AG04450 (cell line): ENCODE measurements around the gene IGLL5. TPM values are rescaled to one million over a fixed set of nuclear protein-coding genes. Genes with fewer than 3 reads are reported as not detected.
"Not testable (repeated sequence)": the region's sequence is repeated elsewhere in the genome, so short reads cannot be mapped to it uniquely, and the experiment has no call there.

ENCODE experiments used
- CTCF ChIA-PET: fragments of 300-600, 350-600 bp; formaldehyde crosslinking; extraction: SDS; loops from one replicate; lab custom pipeline; 2022; ENCODE audit warnings: antibody characterized with exemption, inconsistent platforms; lab: Charles Lee
- POLR2A ChIA-PET: fragments of 350-600 bp; formaldehyde crosslinking; extraction: SDS; loops from one replicate; lab custom pipeline; 2021; ENCODE audit warnings: antibody characterized with exemption, inconsistent platforms; lab: Yijun Ruan, JAX
- DNase-seq: peaks from one replicate; pipeline ENCODE4 v3.0.0-alpha.2; 2011; ENCODE audit warnings: low read depth, low spot score
- H3K27ac ChIP-seq: one replicate; pipeline ENCODE4 v1.5.1; 2012; ENCODE audit warnings: low read depth, low read length, control low read depth
- H3K27me3 ChIP-seq: one replicate; pipeline ENCODE4 v1.6.0; 2012; ENCODE audit warnings: low read length; ENCODE audit not compliant: control insufficient read depth, insufficient read depth
- H3K4me3 ChIP-seq: 2 replicates; pipeline ENCODE4 v1.5.1; 2011; ENCODE audit warnings: mild to moderate bottlenecking, low read depth, low read length, control low read depth
- H3K9me3 ChIP-seq: 2 replicates; pipeline ENCODE4 v1.5.1; 2012; ENCODE audit warnings: low read length; ENCODE audit not compliant: control insufficient read depth, insufficient read depth
- polyA plus RNA-seq: library from polyadenylated mRNA; depleted of rRNA; stranded (reverse); fragments of >200 nt; gene quantifications from 2 replicates; pipeline ENCODE4 v1.2.3, GENCODE V29; 2011
- TF ChIP-seq, protein P1 (sequence below): IDR thresholded peaks from 2 replicates; pipeline ENCODE4 v1.5.1; 2011; ENCODE audit warnings: low read depth, low read length, control low read depth, inconsistent platforms

The IGLL5 gene
- polyA plus RNA-seq, 1 experiment: not detected

DNA sequence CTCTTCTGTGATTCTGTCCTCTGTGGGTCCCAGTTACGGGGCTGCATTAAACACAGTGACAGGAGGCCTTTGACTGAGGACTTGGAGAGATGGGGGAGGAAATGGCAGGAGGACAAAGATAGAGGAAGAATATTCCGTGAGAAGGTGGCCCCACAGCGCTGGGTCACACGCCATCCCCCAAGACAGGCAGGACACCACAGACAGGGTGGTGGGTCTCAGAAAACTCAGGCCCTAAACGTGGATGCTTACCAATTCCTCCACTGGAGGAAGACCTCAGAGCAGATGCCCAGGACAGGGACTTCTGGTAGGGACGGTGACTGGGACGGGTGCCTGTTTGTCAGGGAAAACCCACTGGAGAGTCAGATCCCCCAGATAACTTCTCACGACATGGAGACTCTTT, 34.0 kb downstream of the IGLL5 start:
- TF ChIP-seq, protein P1, sequence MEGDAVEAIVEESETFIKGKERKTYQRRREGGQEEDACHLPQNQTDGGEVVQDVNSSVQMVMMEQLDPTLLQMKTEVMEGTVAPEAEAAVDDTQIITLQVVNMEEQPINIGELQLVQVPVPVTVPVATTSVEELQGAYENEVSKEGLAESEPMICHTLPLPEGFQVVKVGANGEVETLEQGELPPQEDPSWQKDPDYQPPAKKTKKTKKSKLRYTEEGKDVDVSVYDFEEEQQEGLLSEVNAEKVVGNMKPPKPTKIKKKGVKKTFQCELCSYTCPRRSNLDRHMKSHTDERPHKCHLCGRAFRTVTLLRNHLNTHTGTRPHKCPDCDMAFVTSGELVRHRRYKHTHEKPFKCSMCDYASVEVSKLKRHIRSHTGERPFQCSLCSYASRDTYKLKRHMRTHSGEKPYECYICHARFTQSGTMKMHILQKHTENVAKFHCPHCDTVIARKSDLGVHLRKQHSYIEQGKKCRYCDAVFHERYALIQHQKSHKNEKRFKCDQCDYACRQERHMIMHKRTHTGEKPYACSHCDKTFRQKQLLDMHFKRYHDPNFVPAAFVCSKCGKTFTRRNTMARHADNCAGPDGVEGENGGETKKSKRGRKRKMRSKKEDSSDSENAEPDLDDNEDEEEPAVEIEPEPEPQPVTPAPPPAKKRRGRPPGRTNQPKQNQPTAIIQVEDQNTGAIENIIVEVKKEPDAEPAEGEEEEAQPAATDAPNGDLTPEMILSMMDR: no peak
- Histone ChIP-seq H3K27ac (no peak overlapping the region), H3K9me3 (no peaks in the 10 kb centered on the region), H3K4me3 (no peak overlapping the region), H3K27me3 (peaks cover 3% of the 10 kb centered on the region)
- POLR2A ChIA-PET: no interaction called here
- DNase-seq: no peak
- CTCF ChIA-PET: interaction anchor here (1.0 kb wide), 1 partner anchor 36 kb away, joined by 3 read pairs; no protein-coding TSS in a partner anchor

DNA sequence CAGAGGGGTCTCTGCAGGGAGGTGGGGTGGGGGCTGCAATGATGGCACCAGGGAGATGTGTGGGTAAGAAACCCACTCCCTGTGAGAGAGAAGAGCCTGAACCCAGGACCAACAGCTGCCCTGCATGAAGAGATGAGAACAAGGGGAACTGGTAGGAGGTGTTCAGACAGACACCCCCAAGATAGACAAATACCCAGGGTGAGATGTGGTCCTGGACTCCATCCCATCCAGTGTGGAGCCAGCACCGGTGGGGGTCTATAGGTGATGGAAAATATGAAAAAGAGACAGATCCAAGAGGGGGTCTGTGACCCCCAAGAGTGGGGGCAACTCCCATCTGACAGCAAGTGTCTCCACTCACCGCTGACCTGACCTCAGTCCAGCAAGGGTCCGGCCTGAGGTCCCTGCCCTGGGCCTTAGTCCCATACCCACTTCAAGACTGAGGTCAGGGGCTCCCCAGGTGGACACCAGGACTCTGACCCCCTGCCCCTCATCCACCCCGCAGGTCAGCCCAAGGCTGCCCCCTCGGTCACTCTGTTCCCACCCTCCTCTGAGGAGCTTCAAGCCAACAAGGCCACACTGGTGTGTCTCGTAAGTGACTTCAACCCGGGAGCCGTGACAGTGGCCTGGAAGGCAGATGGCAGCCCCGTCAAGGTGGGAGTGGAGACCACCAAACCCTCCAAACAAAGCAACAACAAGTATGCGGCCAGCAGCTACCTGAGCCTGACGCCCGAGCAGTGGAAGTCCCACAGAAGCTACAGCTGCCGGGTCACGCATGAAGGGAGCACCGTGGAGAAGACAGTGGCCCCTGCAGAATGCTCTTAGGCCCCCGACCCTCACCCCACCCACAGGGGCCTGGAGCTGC, 34.7 kb downstream of the IGLL5 start:
- POLR2A ChIA-PET, CTCF ChIA-PET: not testable (repeated sequence)

DNA sequence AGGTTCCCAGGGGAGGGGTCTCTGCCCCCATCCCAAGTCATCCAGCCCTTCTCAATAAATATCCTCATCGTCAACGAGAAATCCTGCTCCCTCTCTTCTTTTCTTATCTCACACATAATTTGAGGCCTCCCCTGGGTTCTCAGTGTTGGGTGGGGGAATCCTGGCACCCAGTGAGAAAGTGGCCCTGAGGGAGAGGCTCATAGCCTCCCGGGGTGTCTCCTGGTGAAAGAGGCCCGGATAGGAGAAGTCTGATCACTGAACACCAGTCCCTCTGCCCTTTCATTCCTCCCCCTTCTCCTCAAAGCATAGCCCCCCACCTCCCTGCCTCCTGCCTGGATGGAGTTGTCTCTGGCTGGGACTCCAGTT, 35.3 kb downstream of the IGLL5 start:
- CTCF ChIA-PET: no interaction called here
- Histone ChIP-seq H3K4me3 (no peak overlapping the region), H3K27ac (no peak overlapping the region), H3K27me3 (peaks cover 4% of the 10 kb centered on the region), H3K9me3 (no peaks in the 10 kb centered on the region; the same call in 1 of the 2 replicates)
- no peak for DNase-seq
- POLR2A ChIA-PET: no interaction called here
- TF ChIP-seq, protein P1: no peak

More for the DNA sequence above, 34.7 kb downstream of the IGLL5 start:
- not testable (repeated sequence) for H3K27ac ChIP-seq, DNase-seq, H3K9me3 ChIP-seq, H3K4me3 ChIP-seq, H3K27me3 ChIP-seq

DNA sequence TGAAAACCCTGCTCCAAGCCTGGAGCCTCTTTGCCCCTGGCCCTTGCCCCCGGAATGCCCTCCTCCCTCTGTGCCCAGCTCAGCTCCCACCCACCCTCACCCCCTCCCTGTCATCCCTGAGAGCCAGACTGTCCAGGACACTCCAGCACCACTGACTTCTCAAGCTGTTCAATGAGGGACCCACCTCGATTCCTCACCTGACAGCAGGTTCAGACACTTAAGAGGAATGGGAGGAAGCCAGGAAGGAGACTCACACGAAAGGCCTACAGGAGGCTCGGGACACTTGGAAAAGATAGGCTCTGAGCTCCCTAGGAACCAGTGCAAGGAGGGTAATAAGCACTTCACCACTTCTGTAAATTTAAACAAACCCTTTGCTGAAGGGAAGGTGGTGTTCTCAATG, 35.8 kb downstream of the IGLL5 start:
- H3K4me3 ChIP-seq: no peak overlapping the region
- TF ChIP-seq, protein P1: no peak
- POLR2A ChIA-PET: no interaction called here
- no peak for DNase-seq
- no peak overlapping the region for H3K27ac ChIP-seq
- H3K9me3 ChIP-seq: no peaks in the 10 kb centered on the region; the same call in 1 of the 2 replicates
- CTCF ChIA-PET: no interaction called here
- H3K27me3 ChIP-seq: peaks cover 4% of the 10 kb centered on the region

DNA sequence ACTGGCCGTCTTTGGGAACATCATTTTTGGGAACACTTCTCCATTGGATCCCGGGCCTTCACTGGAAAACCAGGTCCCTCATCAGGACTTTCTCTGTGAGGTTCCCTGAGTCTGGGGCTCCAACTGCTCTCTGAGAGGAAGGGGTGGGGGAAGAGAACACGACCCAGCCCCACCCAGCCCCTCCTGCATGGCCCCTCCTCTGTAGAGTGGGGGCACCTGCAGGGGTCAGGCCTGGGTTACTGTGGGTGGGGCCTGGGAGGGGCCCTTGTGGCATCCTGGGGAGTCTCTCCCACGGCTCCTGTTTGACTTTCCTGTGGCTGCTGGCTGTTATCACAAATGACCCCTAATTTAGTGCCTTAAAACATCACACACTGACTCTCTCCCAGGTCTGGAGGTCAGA, 36.3 kb downstream of the IGLL5 start:
- peaks cover 4% of the 10 kb centered on the region for H3K27me3 ChIP-seq
- H3K4me3 ChIP-seq: no peak overlapping the region
- DNase-seq: no peak
- POLR2A ChIA-PET: no interaction called here
- CTCF ChIA-PET: no interaction called here
- no peak overlapping the region for H3K27ac ChIP-seq
- TF ChIP-seq, protein P1: no peak
- no peaks in the 10 kb centered on the region; the same call in 1 of the 2 replicates for H3K9me3 ChIP-seq
